IMR-90 (cell line): ENCODE measurements around the gene SLPI. TPM values are rescaled to one million over a fixed set of nuclear protein-coding genes. Genes with fewer than 3 reads are reported as not detected.

ENCODE experiments used
- ATAC-seq: fragments of 200-7000 bp; cut with Tn5 transposase; 2 replicates; pipeline ENCODE4 v1.9.1; 2020; ENCODE audit warnings: low read depth, mild to moderate bottlenecking, moderate library complexity
- BruUV-seq: library from RNA; stranded (reverse); fragments of 400-500 nt; replicated peaks from 2 replicates; lab custom pipeline; 2021; lab: Mats Ljungman, UMichigan
- CTCF ChIA-PET: fragments of 300-600 bp; formaldehyde crosslinking; extraction: SDS; loops from one replicate; lab custom pipeline; 2021; ENCODE audit warnings: antibody characterized with exemption; lab: Yijun Ruan, JAX
- POLR2A ChIA-PET: fragments of 300-600 bp; sonication (Branson Sonifier 250); formaldehyde crosslinking; loops from one replicate; lab custom pipeline; 2022; ENCODE audit warnings: antibody characterized with exemption; ENCODE audit not compliant: unreplicated experiment; lab: Charles Lee
- DNase-seq: peaks from one replicate; pipeline ENCODE4 v3.0.0; 2013
- H2AFZ ChIP-seq: replicated peaks from 2 replicates; pipeline ENCODE3; 2013; ENCODE audit warnings: low read length, mild to moderate bottlenecking; ENCODE audit not compliant: poor library complexity
- H2AK5ac ChIP-seq: 2 replicates; pipeline ENCODE4 v1.6.1; 2013; ENCODE audit warnings: low read depth, low read length, inconsistent platforms
- H2AK9ac ChIP-seq: replicated peaks from 2 replicates; pipeline ENCODE3; 2013; ENCODE audit warnings: mild to moderate bottlenecking, low read depth, low read length, moderate library complexity; ENCODE audit not compliant: poor library complexity
- H2BK120ac ChIP-seq: 2 replicates; pipeline ENCODE4 v1.6.1; 2013; ENCODE audit warnings: low read depth, low read length, inconsistent platforms
- H2BK15ac ChIP-seq: 3 replicates; pipeline ENCODE4 v1.6.1; 2013; ENCODE audit warnings: low read depth, low read length, inconsistent platforms
- H2BK20ac ChIP-seq: 2 replicates; pipeline ENCODE4 v1.6.1; 2013; ENCODE audit warnings: low read depth, mild to moderate bottlenecking, inconsistent platforms, low read length, moderate library complexity
- H2BK5ac ChIP-seq: 2 replicates; pipeline ENCODE4 v1.6.1; 2013; ENCODE audit warnings: mild to moderate bottlenecking, low read depth, low read length, inconsistent platforms; ENCODE audit not compliant: poor library complexity, severe bottlenecking
- H3K14ac ChIP-seq: replicated peaks from 2 replicates; pipeline ENCODE4 v1.6.1; 2013; ENCODE audit warnings: low read depth, low read length, inconsistent platforms
- H3K18ac ChIP-seq: 2 replicates; pipeline ENCODE4 v1.6.1; 2013; ENCODE audit warnings: low read depth, low read length, control low read depth
- H3K23ac ChIP-seq: 2 replicates; pipeline ENCODE4 v1.6.1; 2013; ENCODE audit warnings: low read depth, low read length, inconsistent platforms
- H3K27ac ChIP-seq: 2 replicates; pipeline ENCODE4 v1.5.1; 2013; ENCODE audit warnings: mild to moderate bottlenecking, control low read depth, low read length; ENCODE audit not compliant: insufficient read depth
- H3K27me3 ChIP-seq: 2 replicates; pipeline ENCODE4 v1.6.1; 2013; ENCODE audit warnings: low read length; ENCODE audit not compliant: control insufficient read depth, insufficient read depth
- H3K36me3 ChIP-seq: 2 replicates; pipeline ENCODE4 v1.6.1; 2013; ENCODE audit warnings: low read length, mixed read lengths; ENCODE audit not compliant: control insufficient read depth, insufficient read depth
- H3K4ac ChIP-seq: 2 replicates; pipeline ENCODE4 v1.6.1; 2013; ENCODE audit warnings: low read depth, low read length, inconsistent platforms
- H3K4me1 ChIP-seq: 2 replicates; pipeline ENCODE4 v1.6.1; 2013; ENCODE audit warnings: low read length, mixed read lengths; ENCODE audit not compliant: control insufficient read depth, insufficient read depth
- H3K4me2 ChIP-seq: 2 replicates; pipeline ENCODE4 v1.6.1; 2013; ENCODE audit warnings: low read depth, mild to moderate bottlenecking, control low read depth, low read length, moderate library complexity
- H3K4me3 ChIP-seq: 2 replicates; pipeline ENCODE4 v1.5.1; 2013; ENCODE audit warnings: low read depth, mild to moderate bottlenecking, control low read depth, low read length, moderate library complexity; ENCODE audit not compliant: insufficient read depth
- H3K56ac ChIP-seq: 2 replicates; pipeline ENCODE4 v1.6.1; 2013; ENCODE audit warnings: low read length, inconsistent platforms; ENCODE audit not compliant: insufficient read depth; ENCODE audit errors: extremely low read depth
- H3K79me1 ChIP-seq, 2 experiments: 2 replicates each; pipeline ENCODE4 v1.6.1; 2013; ENCODE audit warnings: low read length in 2 of 2, inconsistent platforms in 1 of 2, low read depth in 1 of 2
- H3K9ac ChIP-seq: 2 replicates; pipeline ENCODE4 v1.6.1; 2013; ENCODE audit warnings: low read depth, low read length, control low read depth
- H3K9me1 ChIP-seq: 2 replicates; pipeline ENCODE4 v1.6.1; 2013; ENCODE audit warnings: low read length, inconsistent platforms; ENCODE audit not compliant: insufficient read depth
- H3K9me3 ChIP-seq: 2 replicates; pipeline ENCODE4 v1.6.1; 2013; ENCODE audit warnings: low read length; ENCODE audit not compliant: control insufficient read depth, insufficient read depth
- H4K20me1 ChIP-seq: 2 replicates; pipeline ENCODE4 v1.6.1; 2013; ENCODE audit warnings: low read length, inconsistent platforms; ENCODE audit not compliant: insufficient read depth
- H4K5ac ChIP-seq: 2 replicates; pipeline ENCODE4 v1.6.1; 2013; ENCODE audit warnings: mild to moderate bottlenecking, low read depth, low read length, control low read depth
- H4K8ac ChIP-seq, 2 experiments: 2 replicates each; pipeline ENCODE4 v1.6.1; 2013; ENCODE audit warnings: low read depth in 2 of 2, low read length in 2 of 2, control low read depth in 1 of 2, inconsistent platforms in 1 of 2
- H4K91ac ChIP-seq: 2 replicates; pipeline ENCODE4 v1.6.1; 2013; ENCODE audit warnings: low read depth, low read length, inconsistent platforms; ENCODE audit not compliant: insufficient read depth
- BHLHE40 ChIP-seq: fragments of 150-350 bp; IDR thresholded peaks from 2 replicates; pipeline ENCODE4 v1.6.1; 2016; ENCODE audit warnings: mild to moderate bottlenecking, low read depth, low read length
- CEBPB ChIP-seq: IDR thresholded peaks from 2 replicates; pipeline ENCODE4 v1.6.1; 2012; ENCODE audit warnings: low read depth, low read length, improper control_type of control experiment
- CHD1 ChIP-seq: IDR thresholded peaks from 2 replicates; pipeline ENCODE4 v1.6.1; 2012; ENCODE audit warnings: low read depth, low read length, improper control_type of control experiment
- CTCF ChIP-seq: conservative IDR thresholded peaks from 2 replicates; pipeline ENCODE4 v1.5.1; 2012; ENCODE audit warnings: mild to moderate bottlenecking, low read depth, low read length, improper control_type of control experiment
- ELK1 ChIP-seq: fragments of 150-350 bp; IDR thresholded peaks from 2 replicates; pipeline ENCODE4 v1.6.1; 2016; ENCODE audit warnings: low read depth, mild to moderate bottlenecking, low read length, moderate library complexity, borderline replicate concordance
- FOS ChIP-seq: fragments of 150-350 bp; IDR thresholded peaks from 2 replicates; pipeline ENCODE4 v1.6.1; 2016; ENCODE audit warnings: low read depth, low read length
- MAFK ChIP-seq: IDR thresholded peaks from 2 replicates; pipeline ENCODE4 v1.6.1; 2012; ENCODE audit warnings: low read depth, low read length, improper control_type of control experiment
- MAZ ChIP-seq: IDR thresholded peaks from 2 replicates; pipeline ENCODE4 v1.6.1; 2012; ENCODE audit warnings: low read depth, mild to moderate bottlenecking, low read length, improper control_type of control experiment, moderate library complexity, borderline replicate concordance
- MXI1 ChIP-seq: IDR thresholded peaks from 2 replicates; pipeline ENCODE4 v1.6.1; 2012; ENCODE audit warnings: low read depth, mild to moderate bottlenecking, low read length, moderate library complexity, borderline replicate concordance
- NFE2L2 ChIP-seq: fragments of 150-350 bp; IDR thresholded peaks from 2 replicates; pipeline ENCODE4 v1.6.1; 2016; ENCODE audit warnings: low read depth, mild to moderate bottlenecking, low read length
- POLR2A ChIP-seq: IDR thresholded peaks from 2 replicates; pipeline ENCODE4 v1.6.1; 2012; ENCODE audit warnings: mild to moderate bottlenecking, low read depth, low read length
- RAD21 ChIP-seq: IDR thresholded peaks from 2 replicates; pipeline ENCODE4 v1.6.1; 2012; ENCODE audit warnings: low read length, improper control_type of control experiment
- RCOR1 ChIP-seq: IDR thresholded peaks from 2 replicates; pipeline ENCODE4 v1.6.1; 2012; ENCODE audit warnings: mild to moderate bottlenecking, low read length, improper control_type of control experiment; ENCODE audit not compliant: insufficient replicate concordance
- RFX5 ChIP-seq: IDR thresholded peaks from 2 replicates; pipeline ENCODE4 v1.8.0; 2012; ENCODE audit warnings: low read depth, mild to moderate bottlenecking, low read length, moderate library complexity
- SMC3 ChIP-seq: fragments of 150-350 bp; IDR thresholded peaks from 2 replicates; pipeline ENCODE4 v1.6.1; 2016; ENCODE audit warnings: low read depth, mild to moderate bottlenecking, antibody characterized with exemption, low read length, moderate library complexity
- USF2 ChIP-seq: fragments of 150-350 bp; IDR thresholded peaks from 2 replicates; pipeline ENCODE4 v1.6.1; 2017; ENCODE audit warnings: mild to moderate bottlenecking, antibody characterized with exemption, low read length, low read depth
- WGBS, 2 experiments: methylation state at CpG; one replicate each; pipeline versions ENCODE4 v1.1.5 to v1.1.7; 2013; ENCODE audit warnings: missing lambda C conversion rate in 2 of 2; ENCODE audit not compliant: insufficient read length in 1 of 2; ENCODE audit errors: extremely low coverage in 2 of 2; 5-methylcytosine and 5-hydroxymethylcytosine counted together
- dilution Hi-C: fragments of 300-500 bp; cut with HindIII; formaldehyde crosslinking; loops from one replicate; pipeline ENCODE4 v1.14.3; 2018; ENCODE audit warnings: low sequenced_read_pairs; ENCODE audit not compliant: unreplicated experiment
- in situ Hi-C: fragments of 300-500 bp; cut with MboI; formaldehyde crosslinking; loops from 3 replicates; pipeline ENCODE4 v1.14.3; 2019; ENCODE audit warnings: low sequenced_read_pairs, inconsistent platforms, mixed read lengths
- intact Hi-C: fragments of 100-400 bp; cut with micrococcal nuclease; formaldehyde crosslinking; loops from 2 replicates; pipeline ENCODE4 v1.10.0; 2022
- polyA plus RNA-seq, 3 experiments: library from polyadenylated mRNA; depleted of rRNA; stranded (reverse); fragments of >200 nt; gene quantifications; 2 replicates each; pipeline ENCODE4 v1.2.3, GENCODE V29; 2012; ENCODE audit warnings: low replicate concordance in 1 of 3
- total RNA-seq: library from RNA; depleted of rRNA; stranded (reverse); fragments of >200 nt; gene quantifications from 2 replicates; pipeline ENCODE4 v1.2.3, GENCODE V29; 2012

SLPI gene
- total and polyA plus RNA-seq, 2 of the 4 experiments (the other 2 are of a cell fraction) = not detected

- Histone ChIP-seq H3K9me3 (no peaks in the 10 kb centered on the region), H2AFZ (no peak overlapping the region), H3K36me3 (no peaks in the 10 kb centered on the region), H3K56ac (no peak overlapping the region), H3K23ac (no peak overlapping the region), H3K14ac (no peak overlapping the region), H2BK20ac (no peak overlapping the region), H2BK5ac (no peak overlapping the region), H3K18ac (no peak overlapping the region), H3K27ac (no peak overlapping the region), H3K4ac (no peak overlapping the region), H3K4me2 (no peak overlapping the region), H4K20me1 (no peaks in the 10 kb centered on the region), H2AK5ac (no peak overlapping the region), H3K9me1 (no peaks in the 10 kb centered on the region), H2AK9ac (no peak overlapping the region), H3K79me1 (no peaks in the 10 kb centered on the region), H3K4me3 (no peak overlapping the region), H2BK120ac (no peak overlapping the region), H3K27me3 (peaks cover 10% of the 10 kb centered on the region), H4K91ac (no peak overlapping the region), H3K4me1 (no peaks in the 10 kb centered on the region), H3K9ac (no peak overlapping the region), H2BK15ac (no peak overlapping the region), H4K8ac (no peak overlapping the region), H4K5ac (no peak overlapping the region)
- TF ChIP-seq FOS (no peak), RFX5 (no peak), POLR2A (no peak), NFE2L2 (no peak), CHD1 (no peak), MAFK (no peak), USF2 (no peak), CEBPB (no peak), ELK1 (no peak), MXI1 (no peak), BHLHE40 (no peak), MAZ (no peak), SMC3 (no peak), CTCF (no peak), RAD21 (no peak), RCOR1 (no peak)
- DNase-seq (no peak), ATAC-seq (no peak)
- WGBS, 2 experiments = no CpG with 5 or more reads among the region's 3 CpGs
- POLR2A ChIA-PET = no interaction called here
- intact Hi-C loops (no loop called here), dilution Hi-C loops (no loop called here), in situ Hi-C loops (no loop called here)
- CTCF ChIA-PET = no interaction called here
- BruUV-seq = no TSS peak
Measured at GRCh38 chr20:45258259-45258658, 3.9 kb upstream of the SLPI start.
